Kasumi-1 (cell line): ENCODE measurements around the gene STEAP2.

Experiments
- DNase-seq, 2 experiments: peaks; one replicate each; lab custom pipeline; 2025; lab: John Stamatoyannopoulos, UW

Gene STEAP2

GRCh38 chr7:90272242-90272641 lies 60.7 kb downstream of the STEAP2 start:
- no peak for DNase-seq

GRCh38 chr7:90274161-90274560 lies 62.6 kb downstream of the STEAP2 start:
- DNase-seq, result no peak

GRCh38 chr7:90276033-90276728 lies 64.6 kb downstream of the STEAP2 start:
- DNase-seq, result no peak
